Skeletal muscle tissue (tissue), 4 donors: ENCODE measurements around the gene KRTAP21-2. TPM values are rescaled to one million over a fixed set of nuclear protein-coding genes. Genes with fewer than 3 reads are reported as not detected.
"Not testable (repeated sequence)": the region's sequence is repeated elsewhere in the genome, so short reads cannot be mapped to it uniquely, and the experiment has no call there.

Experiments used
- H3K27ac ChIP-seq: one replicate; pipeline ENCODE4 v1.7.0; 2013; ENCODE audit warnings: mild to moderate bottlenecking, low read depth, low read length, inconsistent platforms
- H3K27me3 ChIP-seq, 3 donors: one replicate each; pipeline ENCODE4 v1.7.0; 2013; ENCODE audit warnings: low read length in 3 of 3; ENCODE audit not compliant: control insufficient read depth in 3 of 3, insufficient read depth in 3 of 3
- H3K36me3 ChIP-seq, 3 donors: one replicate each; pipeline ENCODE4 v1.7.0; 2013; ENCODE audit warnings: low read length in 3 of 3; ENCODE audit not compliant: control insufficient read depth in 3 of 3, insufficient read depth in 3 of 3
- H3K4me1 ChIP-seq, 3 donors: one replicate each; pipeline ENCODE4 v1.7.0; 2013; ENCODE audit warnings: low read length in 3 of 3, mild to moderate bottlenecking in 3 of 3; ENCODE audit not compliant: control insufficient read depth in 3 of 3, insufficient read depth in 3 of 3
- H3K4me3 ChIP-seq, 3 donors: one replicate each; pipeline ENCODE4 v1.7.0; 2013; ENCODE audit warnings: low read length in 3 of 3
- H3K9ac ChIP-seq, 3 donors: one replicate each; pipeline ENCODE4 v1.7.0; 2013; ENCODE audit warnings: low read length in 3 of 3, mild to moderate bottlenecking in 3 of 3, moderate library complexity in 2 of 3, low read depth in 1 of 3
- H3K9me3 ChIP-seq, 3 donors: one replicate each; pipeline ENCODE4 v1.7.0; 2013; ENCODE audit warnings: low read length in 3 of 3; ENCODE audit not compliant: control insufficient read depth in 3 of 3
- total RNA-seq: library from RNA; depleted of rRNA; stranded (reverse); fragments of >200 nt; gene quantifications from one replicate; pipeline ENCODE4 v1.2.3, GENCODE V29; 2014
- donor health status: Osteomylitis.

Gene KRTAP21-2
- not detected for total RNA-seq

- no peak within 1 kb of the TSS for H3K4me3 ChIP-seq
- H3K27ac ChIP-seq = no peak within 1 kb of the TSS
- H3K36me3 ChIP-seq = no peaks in the 10 kb centered on the region
- H3K9me3 ChIP-seq = no peaks in the 10 kb centered on the region
- H3K27me3 ChIP-seq = no peaks in the 10 kb centered on the region
- no peaks in the 10 kb centered on the region for H3K4me1 ChIP-seq
- no peak within 1 kb of the TSS for H3K9ac ChIP-seq
Observed at GRCh38 chr21:30747159-30747558, at the start of gene KRTAP21-2. KRTAP21-2 (minus strand) TSS chr21:30747259; CDS start chr21:30747202, 57 bp downstream.

GRCh38 chr21:30793581-30794314, 46.7 kb upstream of the KRTAP21-2 start:
- Histone ChIP-seq H3K27ac (no peak overlapping the region), H3K9ac (no peak overlapping the region), H3K36me3 (no peaks in the 10 kb centered on the region), H3K27me3 (no peaks in the 10 kb centered on the region), H3K4me3 (no peak overlapping the region), H3K4me1 (no peaks in the 10 kb centered on the region), H3K9me3 (no peaks in the 10 kb centered on the region)

DNA sequence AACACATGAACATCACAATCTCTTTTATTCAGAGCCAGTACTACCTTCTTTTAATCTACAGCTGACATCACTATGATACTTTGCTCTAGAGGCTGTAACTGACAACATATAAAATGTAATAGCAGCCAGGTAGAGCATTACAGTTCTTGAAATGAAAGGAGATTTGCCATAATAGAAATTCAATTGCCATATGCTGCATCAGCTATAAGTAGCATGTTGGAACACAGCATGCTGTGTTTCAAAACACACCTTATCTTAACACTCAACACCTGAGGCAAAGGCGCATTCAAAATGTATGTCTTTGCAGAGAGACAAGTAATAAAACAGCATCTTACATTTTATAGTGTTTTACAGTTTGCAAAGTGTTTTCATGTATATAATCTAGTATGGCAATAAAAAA, 32.2 kb upstream of the KRTAP21-2 start:
- Histone ChIP-seq H3K36me3 (no peaks in the 10 kb centered on the region), H3K9me3 (no peaks in the 10 kb centered on the region), H3K27ac (no peak overlapping the region), H3K27me3 (no peaks in the 10 kb centered on the region), H3K9ac (no peak overlapping the region), H3K4me1 (no peaks in the 10 kb centered on the region), H3K4me3 (no peak overlapping the region)

DNA sequence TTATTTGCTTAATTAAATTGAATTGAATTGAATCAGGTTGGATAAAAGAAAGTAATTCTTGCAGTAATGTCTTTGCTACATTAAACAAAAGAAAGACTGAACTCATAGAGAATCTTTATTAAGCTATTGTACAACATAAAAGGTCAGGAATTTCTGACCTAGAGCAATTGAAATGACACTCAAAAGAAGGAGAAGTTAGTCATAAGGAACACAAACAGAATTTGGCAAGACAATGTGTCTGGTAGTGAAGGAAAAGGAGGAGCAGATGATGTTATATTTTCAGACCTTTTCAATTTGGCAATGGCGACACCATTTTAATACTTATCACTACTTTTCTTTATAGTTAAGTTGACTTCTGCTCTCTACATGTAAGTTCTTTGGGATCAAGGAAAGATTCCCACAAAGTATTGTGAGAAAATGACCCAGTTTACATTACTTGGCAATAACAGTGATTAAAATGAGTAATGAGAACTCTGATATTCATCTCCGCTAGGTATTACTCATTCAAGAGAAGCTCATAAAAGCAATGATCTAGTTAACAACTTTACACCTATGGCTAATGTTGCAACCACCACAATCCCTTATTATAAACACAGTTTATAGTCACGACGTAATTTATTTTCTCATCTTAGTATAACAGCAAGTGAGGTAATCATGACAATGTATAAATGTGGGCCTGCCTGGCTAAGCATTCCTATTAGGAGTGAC, 22.8 kb upstream of the KRTAP21-2 start:
- Histone ChIP-seq H3K27ac (no peak overlapping the region), H3K9me3 (peaks cover 0 to 2% (median 0%) of the 10 kb centered on the region in 3 donors), H3K36me3 (no peaks in the 10 kb centered on the region), H3K9ac (no peak overlapping the region), H3K4me3 (no peak overlapping the region), H3K27me3 (no peaks in the 10 kb centered on the region), H3K4me1 (no peaks in the 10 kb centered on the region)

DNA sequence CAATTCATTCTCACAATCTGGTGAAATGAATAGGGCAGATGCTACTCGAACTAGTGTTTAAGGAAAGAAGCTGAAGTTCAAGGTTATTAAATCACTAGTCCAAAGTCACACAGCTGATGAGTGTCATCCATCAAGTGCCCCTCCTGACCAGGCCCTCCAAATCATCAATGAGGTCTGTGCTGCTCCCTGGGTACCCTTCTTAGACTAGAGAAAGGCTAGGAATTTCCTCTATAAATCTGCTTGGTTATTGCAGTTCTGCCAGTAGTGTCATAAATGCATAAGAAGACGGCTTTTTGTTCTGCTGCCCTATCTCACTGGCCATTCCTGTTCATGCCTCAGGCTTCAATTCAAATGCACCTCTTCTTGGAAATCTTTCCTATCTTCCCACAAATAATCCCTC, 13.7 kb upstream of the KRTAP21-2 start:
- Histone ChIP-seq H3K9ac (no peak overlapping the region), H3K4me1 (no peaks in the 10 kb centered on the region), H3K27me3 (no peaks in the 10 kb centered on the region), H3K9me3 (no peaks in the 10 kb centered on the region), H3K27ac (no peak overlapping the region), H3K36me3 (no peaks in the 10 kb centered on the region), H3K4me3 (no peak overlapping the region)

DNA sequence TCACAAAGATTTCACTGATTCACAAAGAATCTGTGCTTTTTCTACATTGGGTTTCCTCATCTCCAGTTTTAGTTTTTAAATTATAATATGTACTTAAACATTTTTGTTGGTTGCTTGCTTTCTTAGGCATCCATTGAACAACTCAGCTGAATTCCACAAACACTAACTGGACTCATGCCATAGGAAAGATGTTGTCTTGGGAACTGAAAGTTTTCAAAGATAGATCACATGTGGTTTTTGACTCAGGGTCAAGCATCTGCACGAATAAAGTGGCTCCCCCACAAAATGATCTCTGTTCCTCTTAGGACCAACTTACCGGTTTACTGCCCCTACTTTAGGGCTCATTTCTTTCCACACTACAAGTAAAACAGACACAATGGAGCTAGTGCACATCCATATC, 11.2 kb upstream of the KRTAP21-2 start:
- Histone ChIP-seq H3K4me3 (no peak overlapping the region), H3K27ac (no peak overlapping the region), H3K9me3 (peaks cover 0 to 2% (median 0%) of the 10 kb centered on the region in 3 donors), H3K4me1 (no peaks in the 10 kb centered on the region), H3K36me3 (no peaks in the 10 kb centered on the region), H3K9ac (no peak overlapping the region), H3K27me3 (no peaks in the 10 kb centered on the region)

DNA sequence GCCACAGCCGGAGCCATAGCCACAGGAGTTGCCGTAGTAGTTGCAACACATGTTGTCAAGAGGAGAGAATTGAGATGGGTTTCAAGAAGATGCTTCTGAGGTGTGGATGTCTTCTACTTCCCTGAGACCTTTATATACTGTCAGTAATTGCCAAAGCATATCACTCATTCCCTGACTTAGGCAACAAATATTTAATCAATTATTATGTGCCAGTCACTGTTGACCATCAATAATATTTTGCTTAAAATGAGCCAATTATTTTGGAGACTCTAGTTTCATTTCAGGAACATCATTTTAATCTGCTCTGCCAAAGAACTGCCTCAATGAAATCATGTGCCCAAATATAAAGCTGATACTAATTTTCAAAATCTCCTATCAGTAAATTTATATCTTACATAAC, 8.3 kb upstream of the KRTAP21-2 start, which contains the start of gene KRTAP21-1:
Gene KRTAP21-1, minus strand, starts transcription at position 101 of the 400 bp plus-strand sequence. Its CDS starts 50 bp downstream, at position 51.
- H3K27me3 ChIP-seq, H3K27ac ChIP-seq, H3K9me3 ChIP-seq, H3K9ac ChIP-seq, H3K4me3 ChIP-seq, H3K36me3 ChIP-seq, H3K4me1 ChIP-seq: not testable (repeated sequence)

DNA sequence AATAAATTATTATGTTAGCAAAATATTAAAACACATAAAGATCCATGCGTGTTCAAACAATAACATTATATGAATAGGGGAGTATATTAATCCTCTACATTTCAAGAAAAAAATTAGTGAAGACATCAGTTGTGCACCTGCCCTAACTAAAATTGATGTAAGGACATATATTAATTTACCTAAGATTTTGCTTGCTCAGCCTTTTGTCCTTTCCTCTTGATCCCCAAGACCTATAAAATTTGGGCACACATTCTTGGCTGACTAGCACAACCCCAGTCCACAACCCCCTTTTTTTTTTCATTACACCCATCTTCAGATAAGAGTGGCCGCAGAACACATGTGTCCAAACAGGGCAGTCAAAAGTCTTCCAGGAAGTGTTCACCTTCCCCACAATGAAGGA, 6.6 kb downstream of the KRTAP21-2 start:
- H3K27me3 ChIP-seq = no peaks in the 10 kb centered on the region
- no peak overlapping the region for H3K4me3 ChIP-seq
- H3K36me3 ChIP-seq = no peaks in the 10 kb centered on the region
- H3K4me1 ChIP-seq = no peaks in the 10 kb centered on the region
- H3K27ac ChIP-seq = no peak overlapping the region
- H3K9ac ChIP-seq = no peak overlapping the region
- H3K9me3 ChIP-seq = no peaks in the 10 kb centered on the region

DNA sequence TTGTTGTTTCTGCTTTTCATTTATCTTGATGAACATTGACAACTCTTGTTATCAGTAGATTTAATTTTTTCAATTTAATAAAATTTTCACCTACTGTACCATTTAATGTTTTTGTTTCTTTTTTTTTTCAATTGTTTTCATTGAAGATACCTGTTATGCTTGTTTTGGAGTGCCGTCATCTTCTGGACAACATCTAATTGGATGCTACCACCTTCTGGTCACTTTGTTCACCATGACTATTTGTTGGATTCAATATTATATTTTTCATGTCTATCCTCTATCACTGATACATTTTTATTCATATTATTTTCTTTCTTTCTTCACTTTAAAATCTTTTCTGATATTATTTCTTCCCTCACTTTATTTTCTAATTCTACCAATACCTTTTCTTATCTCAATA, 14.0 kb downstream of the KRTAP21-2 start:
- Histone ChIP-seq H3K27ac (no peak overlapping the region), H3K36me3 (no peaks in the 10 kb centered on the region), H3K9me3 (no peaks in the 10 kb centered on the region), H3K27me3 (no peaks in the 10 kb centered on the region), H3K4me1 (no peaks in the 10 kb centered on the region), H3K9ac (no peak overlapping the region), H3K4me3 (no peak overlapping the region)

DNA sequence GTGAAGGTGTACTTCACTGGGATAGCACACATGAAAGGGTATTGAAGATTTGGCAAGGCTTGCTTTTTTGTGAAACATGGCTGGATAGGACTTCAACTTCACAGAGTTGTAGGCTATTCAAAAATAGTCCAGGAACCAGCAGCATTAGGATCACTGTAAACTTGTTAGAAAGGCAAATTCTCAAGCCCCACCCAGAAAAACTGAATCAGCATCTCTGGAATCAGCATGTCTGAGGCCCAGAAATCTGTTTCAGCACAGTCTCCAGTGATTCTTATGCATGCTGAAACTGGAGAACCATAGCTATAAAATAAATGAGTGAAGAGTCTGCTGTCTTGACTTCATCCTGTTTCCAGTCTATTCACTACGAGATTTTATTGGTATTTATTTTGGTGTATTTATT, 20.3 kb downstream of the KRTAP21-2 start:
- H3K9ac ChIP-seq = no peak overlapping the region
- H3K4me1 ChIP-seq = no peaks in the 10 kb centered on the region
- H3K27me3 ChIP-seq = no peaks in the 10 kb centered on the region

More for the DNA sequence above, 20.3 kb downstream of the KRTAP21-2 start:
- no peaks in the 10 kb centered on the region for H3K36me3 ChIP-seq
- H3K4me3 ChIP-seq = no peak overlapping the region
- no peak overlapping the region for H3K27ac ChIP-seq
- H3K9me3 ChIP-seq = no peaks in the 10 kb centered on the region
